Tibial artery (tissue), 4 donors: ENCODE results near the gene PEX3.
A peak's percentile ranks its signal among the peaks of the same experiment; 100 is the strongest.
"Not testable (repeated sequence)": the region's sequence is repeated elsewhere in the genome, so short reads cannot be mapped to it uniquely, and the experiment has no call there.

Source experiments
- DNase-seq, 2 donors: peaks; one replicate each; pipeline ENCODE4 v3.0.0-alpha.2; 2019
- H3K27ac ChIP-seq, 2 donors: fragments of 200-600 bp; sonication (generic) in 1 of 2; 1 replicate in 1 of 2; 2 replicates in 1 of 2; pipeline ENCODE4 v1.5.1; 2018 to 2019; ENCODE audit warnings: mild to moderate bottlenecking in 1 of 2
- H3K27me3 ChIP-seq, 2 donors: fragments of 200-600 bp; sonication (generic) in 1 of 2; one replicate each; pipeline versions ENCODE4 v1.5.1 to v1.6.0; 2016 to 2019
- H3K36me3 ChIP-seq, 3 donors: fragments of 200-600 bp; sonication (generic) in 2 of 3; one replicate each; pipeline ENCODE4 v1.5.1; 2016 to 2019; ENCODE audit warnings: mild to moderate bottlenecking in 2 of 3
- H3K4me1 ChIP-seq, 4 donors: fragments of 200-600 bp; sonication (generic) in 2 of 4; 1 replicate in 3 of 4; 2 replicates in 1 of 4; pipeline ENCODE4 v1.5.1; 2016 to 2019
- H3K4me3 ChIP-seq, 2 donors: fragments of 200-600 bp; sonication (generic) in 1 of 2; 1 replicate in 1 of 2; 2 replicates in 1 of 2; pipeline ENCODE4 v1.5.1; 2018 to 2019; ENCODE audit warnings: mild to moderate bottlenecking in 2 of 2
- H3K9me3 ChIP-seq, 3 donors: fragments of 200-600 bp; sonication (generic) in 1 of 3; one replicate each; pipeline ENCODE4 v1.5.1; 2016 to 2019
- intact Hi-C: fragments of 100-400 bp; cut with DNase I; formaldehyde crosslinking; loops from one replicate; pipeline ENCODE4 v1.15.0; 2023; ENCODE audit warnings: low total_unique reads
- TF ChIP-seq, protein P1 (sequence below), 2 experiments: fragments of 200-600 bp in 1 of 2; fragments of 450-650 bp in 1 of 2; IDR thresholded peaks; one replicate each; pipeline ENCODE4 v1.5.1; 2017 to 2019; ENCODE audit warnings: antibody characterized with exemption in 2 of 2, mild to moderate bottlenecking in 1 of 2, moderate library complexity in 1 of 2

PEX3 gene

GRCh38 chr6:143449714-143450452 is 722 bp upstream of the PEX3 start:
- Histone ChIP-seq H3K4me3 (peak overlapping the region; percentile 64 to 68), H3K27ac (peak overlapping the region; percentile 69 to 72), H3K27me3 (no peaks in the 10 kb centered on the region), H3K9me3 (no peaks in the 10 kb centered on the region), H3K4me1 (peaks cover 0 to 29% (median 12%) of the 10 kb centered on the region in 4 donors), H3K36me3 (no peaks in the 10 kb centered on the region)
- TF ChIP-seq, protein P1, sequence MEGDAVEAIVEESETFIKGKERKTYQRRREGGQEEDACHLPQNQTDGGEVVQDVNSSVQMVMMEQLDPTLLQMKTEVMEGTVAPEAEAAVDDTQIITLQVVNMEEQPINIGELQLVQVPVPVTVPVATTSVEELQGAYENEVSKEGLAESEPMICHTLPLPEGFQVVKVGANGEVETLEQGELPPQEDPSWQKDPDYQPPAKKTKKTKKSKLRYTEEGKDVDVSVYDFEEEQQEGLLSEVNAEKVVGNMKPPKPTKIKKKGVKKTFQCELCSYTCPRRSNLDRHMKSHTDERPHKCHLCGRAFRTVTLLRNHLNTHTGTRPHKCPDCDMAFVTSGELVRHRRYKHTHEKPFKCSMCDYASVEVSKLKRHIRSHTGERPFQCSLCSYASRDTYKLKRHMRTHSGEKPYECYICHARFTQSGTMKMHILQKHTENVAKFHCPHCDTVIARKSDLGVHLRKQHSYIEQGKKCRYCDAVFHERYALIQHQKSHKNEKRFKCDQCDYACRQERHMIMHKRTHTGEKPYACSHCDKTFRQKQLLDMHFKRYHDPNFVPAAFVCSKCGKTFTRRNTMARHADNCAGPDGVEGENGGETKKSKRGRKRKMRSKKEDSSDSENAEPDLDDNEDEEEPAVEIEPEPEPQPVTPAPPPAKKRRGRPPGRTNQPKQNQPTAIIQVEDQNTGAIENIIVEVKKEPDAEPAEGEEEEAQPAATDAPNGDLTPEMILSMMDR (IDR thresholded peaks at IDR 0.05): no peak
- intact Hi-C loops: no loop called here
- peak in 1 of 2 donors; percentile 22 for DNase-seq

DNA sequence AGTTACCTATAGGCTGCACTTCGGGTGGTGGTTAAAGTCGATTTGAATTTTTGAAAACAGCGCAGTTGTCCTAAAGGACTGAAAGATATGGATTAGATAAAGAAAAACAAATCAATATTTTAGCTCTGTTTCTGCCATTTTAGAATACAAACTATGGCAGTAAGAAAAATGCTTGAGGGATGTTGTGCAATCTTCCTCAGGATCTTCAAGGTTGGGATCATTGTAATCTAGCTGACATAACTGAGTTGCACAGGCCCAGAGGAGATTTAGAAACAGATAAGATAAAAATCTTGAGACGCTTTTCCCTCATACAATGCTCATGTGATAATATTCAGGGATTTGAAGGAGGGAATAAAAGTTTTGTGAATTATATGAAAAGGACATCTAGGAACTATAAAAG is 926 bp downstream of the PEX3 start:
- H3K4me3 ChIP-seq: peak overlapping the region; percentile 64 to 68
- DNase-seq: no peak
- H3K27me3 ChIP-seq: no peaks in the 10 kb centered on the region
- peaks cover 0 to 29% (median 14%) of the 10 kb centered on the region in 4 donors for H3K4me1 ChIP-seq
- no peaks in the 10 kb centered on the region for H3K9me3 ChIP-seq
- H3K27ac ChIP-seq: peak overlapping the region; percentile 69 to 72
- TF ChIP-seq, protein P1 (IDR thresholded peaks at IDR 0.05): no peak
- H3K36me3 ChIP-seq: no peaks in the 10 kb centered on the region
- intact Hi-C loops: no loop called here

- Histone ChIP-seq H3K27ac (no peak overlapping the region), H3K9me3 (no peaks in the 10 kb centered on the region), H3K36me3 (peaks cover 0 to 23% (median 14%) of the 10 kb centered on the region in 3 donors), H3K4me1 (peaks cover 0 to 7% (median under 1%) of the 10 kb centered on the region in 4 donors), H3K27me3 (no peaks in the 10 kb centered on the region), H3K4me3 (no peak overlapping the region)
- TF ChIP-seq, protein P1 (IDR thresholded peaks at IDR 0.05): no peak
- intact Hi-C loops: no loop called here
- no peak for DNase-seq
Measured at GRCh38 chr6:143457563-143458359, 7.2 kb downstream of the PEX3 start.

DNA sequence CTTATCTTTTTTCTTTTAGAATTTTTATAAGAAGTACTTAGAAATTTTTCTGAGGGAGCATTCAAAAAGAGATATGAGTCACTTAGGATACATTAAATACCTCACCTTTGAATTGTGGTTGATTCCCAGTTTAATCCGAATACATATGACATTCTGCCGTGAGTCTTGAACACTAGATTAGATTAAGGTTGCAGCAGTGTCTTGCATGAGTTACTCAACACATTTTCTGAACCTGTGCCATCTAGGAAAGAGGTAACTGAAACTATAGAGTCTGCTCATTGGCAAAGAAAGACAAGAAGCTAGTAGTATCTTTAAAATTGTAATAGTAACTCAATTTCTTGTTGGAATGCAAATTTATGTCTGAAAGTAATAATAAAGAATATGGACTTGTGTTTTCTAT is 14.9 kb downstream of the PEX3 start:
- intact Hi-C loops: no loop called here
- DNase-seq: no peak
- H3K4me1 ChIP-seq: no peaks in the 10 kb centered on the region
- no peaks in the 10 kb centered on the region for H3K27me3 ChIP-seq
- TF ChIP-seq, protein P1 (IDR thresholded peaks at IDR 0.05): no peak
- peaks cover 3 to 28% (median 19%) of the 10 kb centered on the region in 3 donors for H3K36me3 ChIP-seq
- H3K9me3 ChIP-seq: no peaks in the 10 kb centered on the region
- H3K4me3 ChIP-seq: no peak overlapping the region
- H3K27ac ChIP-seq: no peak overlapping the region

DNA sequence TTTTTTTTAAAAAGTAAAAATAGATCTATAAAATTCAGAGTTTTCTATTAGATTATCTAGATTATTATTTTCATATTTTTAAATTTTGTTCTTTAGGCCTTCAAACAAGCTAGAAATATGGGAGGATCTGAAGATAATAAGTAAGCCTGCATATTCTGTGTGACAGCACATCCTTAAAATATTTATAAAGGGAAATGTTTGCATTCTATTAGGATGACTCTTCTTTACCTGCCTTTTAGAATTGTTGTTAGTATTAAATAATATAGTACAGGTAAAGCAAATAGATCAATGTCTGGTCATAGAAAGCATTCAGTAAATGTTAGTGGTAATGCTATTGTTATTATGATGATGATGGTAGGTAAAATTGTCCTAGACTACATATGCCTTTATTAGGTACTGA is 17.4 kb downstream of the PEX3 start:
- intact Hi-C loops: no loop called here
- Histone ChIP-seq H3K4me1 (no peaks in the 10 kb centered on the region), H3K27ac (no peak overlapping the region), H3K27me3 (no peaks in the 10 kb centered on the region), H3K9me3 (no peaks in the 10 kb centered on the region), H3K4me3 (no peak overlapping the region), H3K36me3 (peaks cover 3 to 24% (median 21%) of the 10 kb centered on the region in 3 donors)
- DNase-seq: no peak
- TF ChIP-seq, protein P1 (IDR thresholded peaks at IDR 0.05): no peak

DNA sequence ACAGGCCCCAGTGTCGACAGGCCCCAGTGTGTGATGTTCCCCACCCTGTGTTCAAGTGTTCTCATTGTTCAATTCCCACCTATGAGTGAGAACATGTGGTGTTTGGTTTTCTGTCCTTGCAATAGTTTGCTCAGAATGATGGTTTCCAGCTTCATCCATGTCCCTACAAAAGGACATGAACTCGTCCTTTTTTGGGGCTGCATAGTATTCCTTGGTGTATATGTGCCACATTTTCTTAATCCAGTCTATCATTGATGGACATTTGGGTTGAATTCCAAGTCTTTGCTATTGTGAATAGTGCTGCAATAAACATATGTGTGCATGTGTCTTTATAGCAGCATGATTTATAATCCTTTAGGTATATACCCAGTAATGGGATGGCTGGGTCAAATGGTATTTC is 18.2 kb downstream of the PEX3 start:
- DNase-seq, H3K4me3 ChIP-seq, H3K27me3 ChIP-seq, H3K4me1 ChIP-seq, intact Hi-C loops, H3K27ac ChIP-seq, H3K9me3 ChIP-seq: not testable (repeated sequence)
- H3K36me3 ChIP-seq: peaks cover 3 to 25% (median 16%) of the 10 kb centered on the region in 3 donors
